Measurements from ENCODE around the gene NEK1.
"Not testable (repeated sequence)": the region's sequence is repeated elsewhere in the genome, so short reads cannot be mapped to it uniquely, and the experiment has no call there.

NEK1 gene

GRCh38 chr4:169573889-169574288 lies 38.5 kb downstream of the NEK1 start:
- no peak for DNase-seq (ENCODE audit: low read depth)
- H3K4me3 ChIP-seq (ENCODE audit: low read depth, low read length): no peak overlapping the region
- no peak for TF ChIP-seq CTCF (IDR thresholded peaks at IDR 0.05; ENCODE audit: control insufficient read depth, extremely low read depth, insufficient read depth)

GRCh38 chr4:169571435-169571834 lies 40.9 kb downstream of the NEK1 start:
- TF ChIP-seq CTCF (IDR thresholded peaks at IDR 0.05; ENCODE audit: control insufficient read depth, extremely low read depth, insufficient read depth): no peak
- H3K4me3 ChIP-seq (ENCODE audit: low read depth, low read length): no peak overlapping the region
- no peak for DNase-seq (ENCODE audit: low read depth)

- H3K4me3 ChIP-seq (ENCODE audit: low read depth, low read length): not testable (repeated sequence)
Observed at GRCh38 chr4:169571012-169571411, 41.4 kb downstream of the NEK1 start.

GRCh38 chr4:169570266-169570665 lies 42.1 kb downstream of the NEK1 start:
- not testable (repeated sequence) for DNase-seq (ENCODE audit: low read depth); H3K4me3 ChIP-seq (ENCODE audit: low read depth, low read length)

More at GRCh38 chr4:169571012-169571411, 41.4 kb downstream of the NEK1 start:
- not testable (repeated sequence) for DNase-seq (ENCODE audit: low read depth)

- DNase-seq (ENCODE audit: low read depth): not testable (repeated sequence)
Observed at GRCh38 chr4:169569188-169569587, 43.2 kb downstream of the NEK1 start.

GRCh38 chr4:169567916-169568315 lies 44.5 kb downstream of the NEK1 start:
- DNase-seq (ENCODE audit: low read depth): no peak
- TF ChIP-seq CTCF (IDR thresholded peaks at IDR 0.05; ENCODE audit: control insufficient read depth, extremely low read depth, insufficient read depth): no peak
- H3K4me3 ChIP-seq (ENCODE audit: low read depth, low read length): no peak overlapping the region

More at GRCh38 chr4:169569188-169569587, 43.2 kb downstream of the NEK1 start:
- not testable (repeated sequence) for H3K4me3 ChIP-seq (ENCODE audit: low read depth, low read length)

GRCh38 chr4:169566021-169566818 lies 46.2 kb downstream of the NEK1 start:
- peak; percentile 58 for TF ChIP-seq CTCF (IDR thresholded peaks at IDR 0.05; ENCODE audit: control insufficient read depth, extremely low read depth, insufficient read depth)
- DNase-seq (ENCODE audit: low read depth): no peak
- no peak overlapping the region for H3K4me3 ChIP-seq (ENCODE audit: low read depth, low read length)

- no peak for TF ChIP-seq CTCF (IDR thresholded peaks at IDR 0.05; ENCODE audit: control insufficient read depth, extremely low read depth, insufficient read depth)
- no peak overlapping the region for H3K4me3 ChIP-seq (ENCODE audit: low read depth, low read length)
- DNase-seq (ENCODE audit: low read depth): no peak
Observed at GRCh38 chr4:169565606-169566005, 46.8 kb downstream of the NEK1 start.

Measured in LNCaP clone FGC (cell line).